Limb (tissue), 2 donors: ENCODE data around the gene HELZ2.

Experiments
- DNase-seq, 2 donors: peaks; one replicate each; pipeline ENCODE4 v3.0.0-alpha.2; 2016; ENCODE audit errors: extremely low spot score in 2 of 2

Gene HELZ2

DNA sequence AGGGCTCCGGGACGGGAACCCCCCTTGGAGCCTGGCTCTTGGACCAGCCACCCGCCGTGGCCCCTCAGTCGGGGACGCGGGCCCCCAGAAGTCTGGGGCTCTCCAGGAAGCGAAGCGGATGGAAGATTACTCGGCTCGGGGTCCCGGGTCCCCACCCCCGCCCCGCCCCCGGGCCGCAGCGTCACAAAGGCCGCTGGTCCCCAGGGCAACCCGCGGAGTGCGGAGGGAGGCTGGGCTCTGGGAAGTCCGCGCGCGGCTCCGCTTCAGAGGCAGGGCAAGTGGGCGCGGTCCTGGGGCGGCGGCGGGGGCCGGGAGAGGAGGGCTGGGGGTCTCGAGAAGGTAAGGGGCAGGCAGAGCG, 20.1 kb downstream of the HELZ2 start, which contains the start of gene FNDC11:
Gene FNDC11 (plus strand): TSS at position 227 of the 358 bp plus-strand sequence. CDS start 1,505 bp downstream, outside the sequence.
- DNase-seq: peak; percentile 14 to 72

DNA sequence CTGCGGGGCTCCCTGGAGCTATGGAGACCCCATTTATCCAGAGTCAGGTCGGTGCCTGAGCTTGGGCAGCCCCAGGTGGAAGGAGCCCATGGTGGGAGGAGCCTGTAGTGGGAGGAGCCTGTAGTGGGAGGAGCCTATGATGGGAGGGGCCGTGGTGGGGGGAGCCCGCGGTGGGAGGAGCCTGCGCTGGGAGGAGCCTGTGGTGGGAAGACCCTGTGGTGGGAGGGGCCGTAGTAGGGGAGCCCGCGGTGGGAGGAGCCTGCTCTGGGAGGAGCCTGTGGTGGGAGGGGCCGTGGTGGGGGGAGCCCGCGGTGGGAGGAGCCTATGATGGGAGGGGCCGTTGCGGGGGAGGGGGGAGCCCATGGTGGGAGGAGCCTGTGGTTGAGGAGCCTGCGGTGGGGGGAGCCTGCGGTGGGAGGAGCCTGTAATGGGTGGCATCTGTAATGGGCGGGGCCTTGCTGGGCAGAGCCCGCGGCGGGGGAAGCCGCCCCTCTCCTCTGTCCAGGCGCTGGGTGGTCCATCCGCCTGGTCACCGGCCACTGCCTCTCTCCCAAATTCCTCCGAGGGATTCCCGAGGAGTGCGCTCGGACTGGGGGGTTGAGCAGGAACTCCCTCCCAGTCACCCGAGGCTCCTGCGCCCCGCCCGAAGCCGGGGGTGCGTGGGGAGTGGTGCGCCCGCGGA, 20.6 kb downstream of the HELZ2 start:
- peak; percentile 27 to 88 for DNase-seq

DNA sequence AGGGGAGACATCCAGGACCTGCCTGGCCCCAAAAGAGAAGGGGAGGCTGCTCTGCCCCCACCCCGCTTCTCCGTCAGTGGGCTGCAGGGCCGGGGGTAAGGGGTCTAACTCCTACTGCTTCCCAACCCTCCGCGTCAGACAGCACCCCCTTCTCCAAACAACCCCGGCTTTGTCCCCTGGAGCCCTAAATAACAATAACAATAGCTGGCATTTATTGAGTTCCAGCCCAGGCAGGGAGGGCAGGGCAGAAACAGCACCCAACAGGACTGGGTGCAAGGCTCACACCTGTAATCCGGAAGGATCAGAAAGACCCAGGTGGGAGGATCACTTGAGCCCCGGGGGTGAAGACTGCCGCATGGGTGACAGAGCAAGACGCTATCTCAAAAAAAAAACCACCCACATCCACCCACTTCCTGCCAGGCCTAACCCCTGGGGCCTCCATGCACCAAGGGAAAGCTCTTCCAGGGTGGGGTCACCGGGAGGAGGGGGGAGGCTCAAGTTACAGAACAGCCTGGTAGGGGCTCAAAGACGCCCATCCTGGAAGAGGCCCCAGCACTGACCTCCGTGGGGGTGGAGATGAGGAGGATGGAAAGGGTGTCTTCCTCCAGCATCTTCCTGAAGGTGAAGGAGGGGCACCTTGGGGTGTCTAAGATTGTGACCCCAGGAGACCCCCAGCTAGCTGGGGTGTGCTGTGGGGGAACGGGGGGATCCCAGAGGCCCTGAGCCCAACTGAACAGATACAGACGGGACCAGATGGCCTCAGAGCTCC, 21.4 kb downstream of the HELZ2 start:
- no peak for DNase-seq

DNA sequence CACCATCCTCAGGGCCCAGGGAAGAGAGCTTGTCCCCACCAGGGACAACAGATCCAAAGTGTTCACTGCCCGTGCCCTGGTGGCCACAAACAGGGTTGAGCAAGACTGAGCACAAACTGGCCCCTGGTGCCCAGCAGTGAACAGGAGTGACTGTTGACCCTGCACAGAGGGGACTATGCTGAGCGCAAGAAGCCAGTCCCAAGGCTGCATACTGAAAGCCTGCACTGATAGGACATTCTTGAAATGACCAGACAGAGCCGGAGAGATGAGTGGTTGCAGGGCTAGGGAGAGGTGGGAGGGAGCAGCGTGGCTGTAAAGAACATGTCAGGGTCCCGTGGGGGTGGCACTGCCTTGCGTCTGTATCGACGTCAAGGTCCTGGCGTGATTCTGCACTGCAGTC, 23.0 kb downstream of the HELZ2 start:
- no peak for DNase-seq

DNA sequence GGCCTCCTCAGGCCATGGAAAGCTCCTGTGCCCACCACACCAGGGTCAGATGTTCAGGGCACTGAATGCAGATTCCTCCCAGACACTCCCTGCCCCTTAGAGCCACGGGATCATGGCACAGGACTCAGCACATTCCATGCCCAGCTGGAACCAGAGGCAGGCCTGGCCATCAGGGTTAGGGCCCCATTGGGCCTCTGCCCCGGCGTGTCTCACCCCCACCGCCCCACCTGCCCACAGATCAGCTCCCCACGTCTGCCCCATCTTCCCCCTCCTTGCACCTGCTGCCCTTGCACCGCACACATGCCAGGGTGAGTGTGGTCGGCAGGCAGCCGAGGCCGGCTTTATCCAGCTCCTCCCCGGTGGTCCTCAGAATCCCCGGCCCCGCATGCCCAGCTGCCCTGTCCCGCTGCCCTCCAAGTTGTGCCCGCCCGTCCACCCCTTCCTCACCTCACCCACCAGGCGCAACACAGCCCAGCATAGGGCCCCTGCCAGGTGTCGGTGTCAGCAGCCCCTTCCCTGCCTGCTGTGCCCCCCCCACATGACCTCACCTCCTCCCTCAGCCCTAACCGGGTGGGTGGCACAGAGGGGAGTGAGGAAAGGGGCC, 24.3 kb downstream of the HELZ2 start:
- DNase-seq: no peak

DNA sequence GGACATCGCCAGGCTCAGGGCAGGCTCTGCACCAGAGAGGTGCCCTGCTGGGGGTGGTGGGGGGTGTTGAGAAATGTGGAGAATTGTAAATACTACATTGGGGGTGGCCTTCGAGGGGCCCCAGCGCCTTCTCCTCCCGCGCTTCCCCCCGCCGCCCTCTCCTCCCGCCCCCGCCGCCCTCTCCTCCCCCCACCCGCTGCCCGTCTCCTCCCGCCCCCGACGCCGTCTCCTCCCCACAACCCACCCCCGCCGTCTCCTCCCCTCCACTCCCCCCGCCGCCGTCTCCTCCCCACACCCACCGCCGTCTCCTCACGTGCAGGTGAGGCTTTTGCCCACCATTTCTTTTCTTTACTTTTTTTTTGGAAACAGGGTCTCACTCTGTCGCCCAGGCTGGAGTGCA, 25.0 kb downstream of the HELZ2 start:
- no peak for DNase-seq

DNA sequence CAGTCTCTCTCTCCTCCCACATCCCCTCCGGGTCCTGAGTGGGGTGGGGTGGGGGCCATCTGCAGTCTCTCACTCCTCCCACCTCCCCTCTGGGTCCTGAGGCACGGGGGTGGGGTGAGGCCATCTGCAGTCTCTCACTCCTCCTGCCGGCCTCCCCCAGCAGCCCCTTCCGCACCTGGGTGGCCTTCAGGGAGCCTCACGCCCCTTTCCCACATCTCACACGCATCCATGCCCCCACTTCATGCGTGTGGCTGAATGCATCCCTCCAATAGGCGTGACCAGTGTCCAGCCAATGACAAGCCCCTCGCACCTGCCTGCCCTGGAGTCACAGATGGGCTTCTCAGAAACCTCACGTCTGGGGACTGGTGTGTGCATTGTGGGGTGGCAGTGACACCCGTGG, 25.5 kb downstream of the HELZ2 start:
- no peak for DNase-seq

DNA sequence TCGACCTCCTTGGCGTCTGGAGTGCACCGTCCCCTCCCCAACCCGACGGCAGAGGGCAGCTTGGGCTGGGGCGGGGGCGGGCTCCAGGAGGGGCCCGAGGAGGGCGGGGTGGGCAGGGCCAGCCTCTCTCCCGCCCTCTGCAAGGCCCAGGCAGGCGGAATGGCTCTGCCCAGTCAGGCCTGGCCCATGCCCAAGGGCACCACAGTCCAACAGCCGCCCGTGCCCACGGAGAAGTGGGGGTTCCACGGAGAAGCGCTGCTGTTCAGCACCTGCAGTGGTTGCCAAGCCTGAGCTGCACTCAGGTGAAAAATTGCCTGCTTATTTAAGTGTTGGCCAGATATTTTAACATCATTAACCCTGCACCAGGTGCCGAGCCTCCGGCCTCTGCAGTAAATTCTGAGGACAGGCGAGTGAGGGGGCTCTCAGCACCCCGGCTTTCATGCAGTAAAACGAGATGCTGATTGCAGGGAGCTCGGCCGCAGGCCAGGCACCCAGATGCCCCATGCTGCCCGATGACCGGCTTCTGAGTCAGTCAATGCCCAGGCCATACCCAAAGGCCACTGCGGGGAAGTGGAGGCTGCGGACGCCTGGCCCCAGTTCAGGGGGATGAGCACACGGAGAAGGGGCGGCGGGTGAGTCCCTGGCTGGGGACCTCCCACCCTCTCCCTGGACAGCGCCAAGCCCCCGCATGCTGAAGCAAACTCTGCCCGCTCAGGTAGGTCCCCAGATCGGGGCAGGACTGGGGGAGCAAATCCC, 26.1 kb downstream of the HELZ2 start, which contains the start of gene SRMS:
Gene SRMS (minus strand): TSS at position 25 of the 756 bp plus-strand sequence. CDS start 286 bp downstream, outside the sequence.
- DNase-seq: no peak

DNA sequence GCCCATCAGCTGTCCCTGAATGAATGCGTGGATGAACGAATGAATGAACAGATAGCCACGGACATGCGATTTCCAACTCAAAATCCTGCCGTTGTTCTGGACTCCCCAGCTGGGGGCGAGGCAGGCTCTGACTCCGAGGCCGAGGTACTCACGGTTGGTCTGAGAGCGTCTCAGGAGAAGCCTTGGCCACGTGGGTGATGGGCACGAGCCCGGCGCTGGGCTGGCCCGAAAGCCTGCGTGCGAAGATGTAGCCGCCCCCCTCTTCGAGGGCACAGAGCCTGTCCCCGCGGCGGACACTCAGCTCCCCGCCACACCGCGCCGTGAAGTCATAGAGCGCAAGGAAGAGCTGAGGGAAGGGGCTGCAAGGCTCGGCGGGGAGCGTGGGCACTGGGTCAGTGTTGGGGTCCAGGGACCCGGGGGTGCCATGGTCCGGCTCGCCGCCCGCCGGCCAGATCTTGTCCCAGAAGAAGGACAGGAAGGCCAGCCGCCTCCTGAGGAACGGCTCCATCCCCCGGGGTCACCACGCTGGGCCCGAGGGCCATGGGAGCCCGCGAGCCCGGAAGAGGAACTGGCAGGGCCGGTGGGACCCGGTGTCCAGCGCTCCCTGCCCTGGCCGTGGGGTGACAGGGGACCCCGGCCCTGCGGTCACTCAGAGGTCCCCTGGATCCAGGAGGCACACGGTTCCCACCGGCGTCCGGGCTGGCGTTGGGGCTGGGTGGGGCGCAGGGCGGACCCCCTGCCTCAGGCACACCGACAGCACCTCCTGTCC, 26.9 kb downstream of the HELZ2 start:
- DNase-seq: no peak

DNA sequence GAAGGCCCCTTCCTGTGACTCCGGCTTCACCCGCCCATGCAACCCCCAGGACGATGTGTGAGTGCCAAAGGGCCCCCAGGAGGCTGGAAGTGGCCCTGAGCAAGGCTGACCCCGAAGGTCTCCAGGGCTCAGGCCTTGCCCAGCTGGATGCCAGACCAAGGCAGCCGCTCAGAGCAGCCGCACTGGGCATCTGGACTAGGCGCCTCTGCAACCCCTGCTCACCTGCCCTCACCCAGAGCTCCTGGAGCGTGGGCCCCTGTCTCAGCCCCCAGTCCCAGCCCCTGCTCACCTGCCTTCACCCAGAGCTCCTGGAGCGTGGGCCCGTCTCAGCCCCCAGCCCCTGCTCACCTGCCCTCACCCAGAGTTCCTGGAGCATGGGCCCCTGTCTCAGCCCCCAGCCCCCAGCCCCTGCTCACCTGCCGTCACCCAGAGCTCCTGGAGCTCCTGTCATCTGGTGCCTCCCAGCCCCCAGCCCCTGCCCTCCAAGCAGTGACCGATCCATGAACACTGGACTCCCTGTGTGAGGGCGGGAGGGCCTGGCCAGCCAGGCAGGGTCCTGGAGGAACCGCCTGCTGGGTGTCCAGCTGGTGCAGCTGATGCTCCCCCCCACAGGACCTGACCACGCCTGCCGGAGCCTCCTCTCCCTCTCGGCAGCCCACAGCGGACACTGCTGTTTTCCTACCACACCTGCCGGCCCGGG, 27.6 kb downstream of the HELZ2 start:
- no peak for DNase-seq

DNA sequence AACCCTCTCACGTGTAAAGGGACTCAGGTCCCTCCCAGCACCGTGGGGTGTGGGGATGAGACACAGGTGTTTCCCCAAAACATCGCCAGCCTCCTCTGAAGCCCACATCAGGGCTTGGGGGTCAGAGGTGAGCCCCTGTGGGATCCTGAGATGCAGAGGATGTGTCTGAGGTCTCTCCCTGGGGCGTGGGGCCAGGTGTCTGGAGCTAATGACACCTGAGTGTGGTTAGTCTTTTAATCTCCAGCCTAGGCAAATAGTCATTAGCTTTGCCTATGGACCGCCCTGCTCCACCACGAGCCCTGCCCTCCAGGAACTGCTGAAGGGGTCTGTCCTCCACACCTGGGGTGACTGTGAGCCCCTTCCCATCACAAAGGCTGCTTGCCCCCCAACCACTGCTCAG, 28.2 kb downstream of the HELZ2 start:
- DNase-seq: no peak

DNA sequence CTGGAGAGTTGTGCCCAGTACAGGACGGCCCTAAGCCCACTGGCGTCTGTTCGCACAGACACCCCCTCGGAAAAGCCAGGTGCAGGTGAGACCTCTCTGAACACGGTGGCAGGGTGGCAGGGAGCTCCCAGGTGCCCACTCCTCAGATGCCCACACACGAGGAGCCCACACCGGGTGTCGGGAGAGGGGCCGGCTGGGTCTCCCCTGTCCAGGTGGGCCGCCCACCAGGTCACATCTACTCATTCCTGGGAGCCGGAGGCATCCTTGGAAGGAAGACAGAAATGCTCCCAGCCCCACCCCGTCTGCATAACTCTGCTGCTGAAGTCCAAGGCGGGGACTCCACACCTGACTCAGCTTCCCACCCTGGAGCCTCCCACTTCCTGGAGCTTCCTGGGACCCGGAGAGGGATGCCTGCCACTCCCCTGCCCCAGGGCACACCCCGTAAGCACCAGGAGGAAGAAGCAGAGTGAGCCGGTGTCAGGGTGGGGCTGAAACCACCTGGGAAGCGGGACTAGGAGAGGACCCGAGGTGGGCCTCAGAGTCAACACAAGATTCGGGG, 29.0 kb downstream of the HELZ2 start:
- DNase-seq: no peak

DNA sequence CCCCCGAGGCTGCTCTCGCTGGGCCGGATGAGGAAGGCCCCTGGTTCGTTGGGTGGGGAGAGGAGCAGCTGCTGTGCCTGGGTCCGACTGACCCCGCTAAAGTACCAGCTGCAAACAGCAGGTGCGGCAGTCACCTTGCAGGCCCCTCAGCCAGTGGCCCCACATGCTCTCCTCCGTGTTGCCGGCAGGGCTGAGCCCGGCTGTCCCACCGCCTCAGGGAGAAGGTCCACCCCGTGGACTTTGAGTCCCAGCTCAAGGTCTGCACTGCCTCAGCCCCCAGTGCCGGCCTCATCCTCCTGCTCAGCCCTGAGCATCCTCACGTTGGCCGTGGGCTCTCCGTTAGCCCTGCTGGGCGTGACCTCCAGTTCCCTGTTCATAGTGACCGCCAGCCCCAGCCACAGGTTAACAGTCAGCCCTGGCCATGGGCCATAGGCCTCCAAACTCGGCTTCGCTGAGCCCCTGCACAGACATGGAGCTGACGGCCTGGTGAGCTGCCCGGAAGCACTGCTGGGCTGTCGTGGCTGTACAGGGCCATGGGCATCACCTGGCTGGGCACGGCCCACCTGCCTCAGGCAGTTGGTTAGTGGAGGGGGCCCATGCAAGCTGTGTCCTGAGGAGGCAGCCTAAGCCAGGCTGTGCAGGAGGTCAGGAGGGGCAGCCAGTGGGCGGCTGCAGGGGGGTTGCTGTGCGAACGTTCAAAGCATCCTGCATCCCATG, 29.6 kb downstream of the HELZ2 start:
- DNase-seq: no peak

DNA sequence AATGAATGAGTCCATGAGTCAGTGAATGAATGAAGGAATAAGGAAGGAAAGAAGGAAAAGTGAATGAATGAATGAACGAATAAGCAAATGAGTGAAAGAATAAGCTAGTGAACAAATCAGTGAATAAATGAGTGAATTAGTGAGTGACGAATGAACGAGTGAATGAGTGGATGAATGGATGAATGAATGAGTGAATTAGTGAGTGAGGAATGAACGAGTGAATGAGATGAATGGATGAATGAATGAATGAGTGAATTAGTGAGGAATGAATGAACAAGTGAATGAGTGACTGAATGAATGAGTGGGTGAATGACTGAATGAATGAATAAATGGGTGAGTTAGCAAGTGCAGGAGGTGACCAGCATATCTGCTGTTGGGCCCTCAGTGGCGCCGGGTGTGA, 30.3 kb downstream of the HELZ2 start:
- DNase-seq: no peak

DNA sequence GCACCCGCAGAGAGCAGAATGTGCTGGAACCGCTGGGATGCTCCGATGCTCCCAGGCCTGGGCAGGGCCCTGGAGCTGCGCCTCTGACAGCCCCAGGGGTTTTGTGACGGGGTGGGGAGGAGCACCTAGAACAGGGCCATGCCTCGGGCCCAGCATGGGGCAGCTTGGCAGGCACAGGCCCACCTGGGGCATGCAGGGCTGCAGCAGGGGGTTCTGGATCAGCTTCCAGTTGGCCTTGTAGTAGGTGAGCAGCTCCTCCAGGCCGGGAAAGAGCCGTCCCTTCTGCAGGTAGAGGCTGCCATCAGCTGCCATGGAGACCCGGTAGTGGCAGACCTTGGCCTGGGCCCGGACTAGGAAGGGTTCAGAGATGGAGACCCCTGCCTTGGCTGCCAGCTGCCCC, 30.9 kb downstream of the HELZ2 start:
- DNase-seq: no peak

DNA sequence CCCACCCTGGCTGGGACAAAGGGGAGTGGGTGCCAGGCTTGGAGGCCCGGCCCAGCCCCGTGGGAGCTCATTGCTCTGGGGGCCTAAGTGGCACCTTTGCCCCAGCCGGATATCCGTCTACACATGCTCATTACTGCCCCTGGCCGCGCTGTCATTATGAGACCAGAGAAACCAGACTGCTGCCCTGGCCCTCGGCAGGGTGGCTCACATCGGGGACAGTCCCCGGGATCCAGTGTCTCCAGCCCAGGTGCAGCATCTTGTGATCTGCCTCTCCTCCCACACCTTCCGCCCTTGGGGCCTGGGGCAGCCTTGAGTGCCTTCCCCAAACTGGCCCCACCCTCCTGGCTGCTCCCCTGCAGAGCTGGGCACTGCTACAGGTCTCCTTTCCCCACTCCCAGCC, 31.3 kb downstream of the HELZ2 start:
- DNase-seq: no peak

DNA sequence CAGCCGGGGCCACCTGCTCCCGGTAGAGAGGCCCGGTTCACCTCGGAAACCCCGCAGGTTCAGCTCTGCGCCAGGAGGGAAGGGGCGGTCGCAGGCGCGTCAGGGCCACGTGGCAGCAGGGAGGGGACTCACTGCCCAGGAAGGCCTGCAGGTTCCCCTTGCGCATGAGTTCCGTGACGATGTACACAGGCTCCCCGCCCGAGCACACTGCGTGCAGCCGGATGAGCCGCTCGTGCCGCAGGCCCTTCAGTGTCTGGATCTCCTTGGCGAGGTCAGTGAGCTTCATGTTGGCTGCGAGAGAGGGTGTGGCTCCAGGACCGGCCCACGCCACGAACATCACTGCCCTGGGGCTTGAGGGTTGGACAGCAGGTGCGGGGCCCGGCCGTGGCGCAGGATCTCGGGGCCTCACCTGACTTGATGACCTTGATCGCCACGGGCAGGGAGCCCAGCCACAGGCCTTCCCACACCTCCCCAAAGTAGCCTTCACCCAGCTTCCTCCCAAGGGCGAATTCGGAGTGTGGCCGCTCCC, 31.9 kb downstream of the HELZ2 start:
- DNase-seq: no peak

DNA sequence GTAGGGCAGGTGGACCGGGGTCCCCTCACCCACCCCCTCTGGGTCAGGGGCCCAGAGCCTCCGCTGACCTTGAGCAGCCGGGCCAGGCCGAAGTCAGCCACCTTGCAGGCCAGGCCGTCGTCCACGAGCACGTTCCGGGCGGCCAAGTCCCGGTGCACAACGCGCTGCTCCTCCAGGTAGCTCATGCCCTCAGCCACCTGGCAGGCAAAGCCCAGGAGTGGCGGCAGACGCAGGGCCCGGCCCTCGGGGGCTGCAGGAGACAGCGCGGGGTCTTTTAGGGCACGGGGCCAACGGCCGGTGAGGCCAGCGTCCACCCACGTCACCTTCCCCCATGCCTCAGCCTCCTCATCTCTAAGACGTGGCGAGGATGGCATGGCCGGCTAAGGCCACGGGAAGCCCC, 32.7 kb downstream of the HELZ2 start:
- DNase-seq: no peak
